Measurements from ENCODE around the gene EPB41L4B. TPM values are rescaled to one million over a fixed set of nuclear protein-coding genes. Genes with fewer than 3 reads are reported as not detected.

The EPB41L4B gene
- total and polyA plus RNA-seq, 4 experiments from 2014 or later = not detected

DNA sequence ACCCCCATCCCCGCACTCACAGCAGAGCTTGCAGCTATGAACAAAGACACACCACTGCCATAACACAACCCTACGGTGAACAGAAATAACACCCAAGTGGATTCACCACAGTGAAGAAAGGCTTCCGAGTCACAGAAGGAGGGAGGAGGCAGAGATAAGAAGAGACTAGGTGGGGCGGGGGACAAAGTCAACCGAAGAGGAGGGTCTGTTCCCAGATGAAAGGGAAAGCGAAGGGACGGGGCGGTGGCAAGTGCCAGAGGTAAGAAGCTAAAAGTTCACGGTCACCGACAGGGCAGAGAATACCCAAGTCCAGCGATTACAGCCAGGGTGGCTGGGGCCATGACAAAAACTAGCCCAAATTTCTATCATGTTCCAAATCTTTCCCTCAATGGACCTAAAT, 21.0 kb downstream of the EPB41L4B start:
- H3K4me1 Mint-ChIP-seq = peaks cover 0 to 5% (median 2%) of the 10 kb centered on the region in 4 donors
- no peak for DNase-seq
- no peaks in the 10 kb centered on the region for H3K9me3 Mint-ChIP-seq
- ChIA-PET POLR2A (ENCODE audit: partially characterized antibody) (no interaction called here), CTCF (ENCODE audit: partially characterized antibody) (no interaction called here)
- H3K27ac Mint-ChIP-seq = no peak overlapping the region
- no peaks in the 10 kb centered on the region for H3K27me3 ChIP-seq (ENCODE audit: insufficient read depth, low read length)
- intact Hi-C loops (cut with micrococcal nuclease) = no loop called here
- no peak overlapping the region for H3K4me3 Mint-ChIP-seq
- no peak overlapping the region for H3K4me3 ChIP-seq (ENCODE audit: low read length in 2 of 2)
- no peak overlapping the region for H3K27ac ChIP-seq (ENCODE audit: low read depth, low read length)
- H3K4me1 ChIP-seq (ENCODE audit: insufficient read depth, low read length) = no peaks in the 10 kb centered on the region
- no peaks in the 10 kb centered on the region for H3K36me3 Mint-ChIP-seq
- H3K36me3 ChIP-seq (ENCODE audit: insufficient read depth, low read length) = no peaks in the 10 kb centered on the region
- no peaks in the 10 kb centered on the region for H3K9me3 ChIP-seq (ENCODE audit: control insufficient read depth in 1 of 2, low read length in 2 of 2)
- H3K27me3 Mint-ChIP-seq = peaks cover 4 to 15% of the 10 kb centered on the region in 2 donors

DNA sequence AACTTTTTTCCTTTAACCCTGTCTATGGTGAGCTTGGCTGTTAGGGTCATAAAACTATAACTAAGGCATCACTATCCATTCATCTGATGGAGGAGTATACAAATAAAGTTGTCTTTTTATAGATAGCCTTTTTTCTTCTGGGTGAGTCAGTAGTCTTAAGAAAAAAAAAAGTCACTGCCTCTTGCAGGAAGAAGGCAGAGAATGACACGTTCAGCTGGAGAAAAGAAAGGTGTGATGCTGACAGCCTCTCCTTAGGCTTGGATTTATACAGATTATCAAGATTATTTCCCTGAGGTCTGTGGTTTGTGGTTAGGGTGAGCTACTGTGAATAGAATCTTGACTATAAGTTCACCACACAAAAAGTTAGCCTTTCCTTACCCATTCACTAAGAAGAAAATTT, 23.0 kb downstream of the EPB41L4B start:
- Mint-ChIP-seq H3K4me3 (no peak overlapping the region), H3K36me3 (no peaks in the 10 kb centered on the region), H3K27me3 (peaks cover 4 to 15% of the 10 kb centered on the region in 2 donors), H3K27ac (no peak overlapping the region), H3K9me3 (no peaks in the 10 kb centered on the region), H3K4me1 (peaks cover 0 to 5% (median 2%) of the 10 kb centered on the region in 4 donors)
- Histone ChIP-seq H3K9me3 (ENCODE audit: control insufficient read depth in 1 of 2, low read length in 2 of 2) (no peaks in the 10 kb centered on the region), H3K4me3 (ENCODE audit: low read length in 2 of 2) (no peak overlapping the region), H3K36me3 (ENCODE audit: insufficient read depth, low read length) (no peaks in the 10 kb centered on the region), H3K27ac (ENCODE audit: low read depth, low read length) (no peak overlapping the region), H3K27me3 (ENCODE audit: insufficient read depth, low read length) (no peaks in the 10 kb centered on the region), H3K4me1 (ENCODE audit: insufficient read depth, low read length) (no peaks in the 10 kb centered on the region)
- CTCF ChIA-PET (ENCODE audit: partially characterized antibody) = interaction anchor here (0.7 kb wide), 1 partner anchor 14 kb away, joined by 3 read pairs; no protein-coding TSS in a partner anchor
- POLR2A ChIA-PET (ENCODE audit: partially characterized antibody) = no interaction called here
- intact Hi-C loops (cut with micrococcal nuclease) = no loop called here
- DNase-seq = no peak

DNA sequence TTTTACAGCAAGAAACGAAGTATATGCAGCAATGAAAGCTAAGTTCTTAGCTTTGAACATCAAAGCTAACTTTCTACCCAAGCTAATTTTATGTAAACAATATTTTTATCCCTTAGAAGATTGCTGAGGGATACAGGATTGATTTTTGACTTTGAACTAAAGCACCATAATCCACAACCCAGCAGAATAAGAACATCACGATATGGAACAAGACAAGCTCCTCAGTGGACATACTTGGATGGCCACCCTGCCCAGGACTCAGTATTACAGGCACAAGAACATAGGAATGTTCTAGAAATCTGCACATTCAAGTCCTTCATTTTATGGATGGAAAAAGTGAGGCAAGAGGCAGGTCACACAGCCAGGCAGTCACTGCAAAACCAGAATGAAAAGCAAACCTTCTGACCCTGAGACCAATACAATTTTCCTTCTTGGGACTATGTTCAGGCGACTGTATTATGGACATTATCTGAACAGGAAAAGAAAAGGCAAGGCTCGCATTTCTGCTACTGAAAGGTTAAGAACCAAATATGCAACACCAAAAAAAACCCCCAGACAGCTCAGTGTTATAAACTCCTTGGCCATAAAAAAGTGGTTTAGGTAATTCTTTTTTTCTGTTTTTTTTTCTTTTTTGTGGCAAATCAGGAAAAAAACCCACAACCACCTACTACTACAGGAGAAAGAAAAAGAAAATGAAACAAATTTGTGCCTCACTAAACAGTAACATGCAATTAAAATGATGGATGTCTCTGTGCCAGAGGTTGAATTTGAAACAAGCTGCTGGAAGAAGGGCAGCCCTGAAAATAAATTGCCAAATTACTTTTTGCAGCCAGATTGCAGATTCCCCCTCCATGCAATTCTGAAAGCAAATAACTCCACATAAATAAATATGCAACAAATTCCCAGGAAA, 25.4 kb downstream of the EPB41L4B start:
- H3K27me3 ChIP-seq (ENCODE audit: insufficient read depth, low read length) = no peaks in the 10 kb centered on the region
- peaks cover 0 to 5% (median 2%) of the 10 kb centered on the region in 4 donors for H3K4me1 Mint-ChIP-seq
- H3K4me3 ChIP-seq (ENCODE audit: low read length in 2 of 2) = no peak overlapping the region
- no peak overlapping the region for H3K4me3 Mint-ChIP-seq
- H3K27ac ChIP-seq (ENCODE audit: low read depth, low read length) = no peak overlapping the region
- H3K36me3 ChIP-seq (ENCODE audit: insufficient read depth, low read length) = no peaks in the 10 kb centered on the region
- no peaks in the 10 kb centered on the region for H3K9me3 Mint-ChIP-seq
- no peak overlapping the region for H3K27ac Mint-ChIP-seq
- intact Hi-C loops (cut with micrococcal nuclease) = no loop called here
- no peak for DNase-seq
- ChIA-PET CTCF (ENCODE audit: partially characterized antibody) (no interaction called here), POLR2A (ENCODE audit: partially characterized antibody) (no interaction called here)
- H3K27me3 Mint-ChIP-seq = peaks cover 5 to 11% of the 10 kb centered on the region in 2 donors
- H3K4me1 ChIP-seq (ENCODE audit: insufficient read depth, low read length) = no peaks in the 10 kb centered on the region
- H3K9me3 ChIP-seq (ENCODE audit: control insufficient read depth in 1 of 2, low read length in 2 of 2) = no peaks in the 10 kb centered on the region
- no peaks in the 10 kb centered on the region for H3K36me3 Mint-ChIP-seq

DNA sequence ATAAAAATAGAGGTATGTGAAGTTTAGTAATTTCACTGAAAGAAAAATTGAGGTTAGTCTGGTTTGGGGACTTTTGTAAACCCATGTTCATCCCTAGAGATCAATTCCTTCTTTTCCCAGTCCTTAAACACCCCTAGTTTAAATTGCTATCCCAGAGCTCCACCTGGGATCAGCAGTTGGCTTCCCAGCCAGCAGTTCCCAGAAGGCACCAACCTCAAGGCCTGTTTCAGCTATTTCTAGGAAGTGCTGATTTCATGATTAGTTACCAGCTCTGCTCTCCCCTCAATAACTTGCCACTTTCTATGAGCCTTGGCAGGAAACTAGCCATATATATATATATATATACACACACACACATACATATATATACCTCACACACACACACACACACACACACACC, 30.5 kb downstream of the EPB41L4B start:
- no peak for DNase-seq
- Mint-ChIP-seq H3K4me3 (no peak overlapping the region), H3K4me1 (peaks cover 0 to under 1% (median 0%) of the 10 kb centered on the region in 4 donors), H3K27me3 (peaks cover 0 to 3% of the 10 kb centered on the region in 2 donors), H3K9me3 (no peaks in the 10 kb centered on the region), H3K27ac (no peak overlapping the region), H3K36me3 (no peaks in the 10 kb centered on the region)
- H3K36me3 ChIP-seq (ENCODE audit: insufficient read depth, low read length) = no peaks in the 10 kb centered on the region
- H3K4me3 ChIP-seq (ENCODE audit: low read length in 2 of 2) = no peak overlapping the region
- CTCF ChIA-PET (ENCODE audit: partially characterized antibody) = no interaction called here
- no peaks in the 10 kb centered on the region for H3K4me1 ChIP-seq (ENCODE audit: insufficient read depth, low read length)
- intact Hi-C loops (cut with micrococcal nuclease) = no loop called here
- no peak overlapping the region for H3K27ac ChIP-seq (ENCODE audit: low read depth, low read length)
- H3K27me3 ChIP-seq (ENCODE audit: insufficient read depth, low read length) = no peaks in the 10 kb centered on the region
- no peaks in the 10 kb centered on the region for H3K9me3 ChIP-seq (ENCODE audit: control insufficient read depth in 1 of 2, low read length in 2 of 2)
- POLR2A ChIA-PET (ENCODE audit: partially characterized antibody) = no interaction called here

DNA sequence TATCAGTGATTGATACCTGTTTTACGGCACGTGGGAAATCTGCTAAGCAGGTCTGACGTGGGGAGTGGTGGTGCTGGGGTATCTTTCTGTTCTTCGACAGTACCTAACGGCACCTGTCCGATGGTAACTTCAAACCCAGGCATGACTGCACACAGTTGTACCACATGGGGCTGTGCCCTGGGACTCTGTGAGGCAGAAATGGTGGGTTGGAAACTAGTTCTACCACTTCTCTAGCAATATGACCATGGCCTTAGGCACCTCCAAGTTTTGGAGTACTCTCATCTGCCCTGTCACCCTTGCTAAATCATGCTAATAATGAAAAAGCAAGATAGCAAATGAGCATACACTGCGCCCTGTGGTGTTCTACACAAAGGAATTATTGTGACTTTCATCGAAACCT, 30.9 kb downstream of the EPB41L4B start:
- Histone ChIP-seq H3K9me3 (ENCODE audit: control insufficient read depth in 1 of 2, low read length in 2 of 2) (no peaks in the 10 kb centered on the region), H3K27ac (ENCODE audit: low read depth, low read length) (no peak overlapping the region), H3K4me3 (ENCODE audit: low read length in 2 of 2) (no peak overlapping the region), H3K27me3 (ENCODE audit: insufficient read depth, low read length) (no peaks in the 10 kb centered on the region), H3K4me1 (ENCODE audit: insufficient read depth, low read length) (no peaks in the 10 kb centered on the region), H3K36me3 (ENCODE audit: insufficient read depth, low read length) (no peaks in the 10 kb centered on the region)
- Mint-ChIP-seq H3K27me3 (peaks cover 0 to 3% of the 10 kb centered on the region in 2 donors), H3K36me3 (no peaks in the 10 kb centered on the region), H3K4me3 (no peak overlapping the region), H3K27ac (no peak overlapping the region), H3K9me3 (no peaks in the 10 kb centered on the region), H3K4me1 (no peaks in the 10 kb centered on the region)
- DNase-seq = no peak
- CTCF ChIA-PET (ENCODE audit: partially characterized antibody) = no interaction called here
- POLR2A ChIA-PET (ENCODE audit: partially characterized antibody) = no interaction called here
- intact Hi-C loops (cut with micrococcal nuclease) = no loop called here

GRCh38 chr9:109289186-109289585, 31.7 kb downstream of the EPB41L4B start:
- Mint-ChIP-seq H3K27me3 (peaks cover 0 to 7% of the 10 kb centered on the region in 2 donors), H3K27ac (no peak overlapping the region), H3K36me3 (no peaks in the 10 kb centered on the region), H3K4me3 (peak overlapping the region in 1 of 8 donors; percentile 5), H3K9me3 (no peaks in the 10 kb centered on the region), H3K4me1 (no peaks in the 10 kb centered on the region)
- CTCF ChIA-PET (ENCODE audit: partially characterized antibody) = no interaction called here
- no peaks in the 10 kb centered on the region for H3K4me1 ChIP-seq (ENCODE audit: insufficient read depth, low read length)
- no peaks in the 10 kb centered on the region for H3K27me3 ChIP-seq (ENCODE audit: insufficient read depth, low read length)
- no peak overlapping the region for H3K27ac ChIP-seq (ENCODE audit: low read depth, low read length)
- intact Hi-C loops (cut with micrococcal nuclease) = no loop called here
- no peaks in the 10 kb centered on the region for H3K9me3 ChIP-seq (ENCODE audit: control insufficient read depth in 1 of 2, low read length in 2 of 2)
- no peaks in the 10 kb centered on the region for H3K36me3 ChIP-seq (ENCODE audit: insufficient read depth, low read length)
- DNase-seq = no peak
- POLR2A ChIA-PET (ENCODE audit: partially characterized antibody) = no interaction called here
- no peak overlapping the region for H3K4me3 ChIP-seq (ENCODE audit: low read length in 2 of 2)

DNA sequence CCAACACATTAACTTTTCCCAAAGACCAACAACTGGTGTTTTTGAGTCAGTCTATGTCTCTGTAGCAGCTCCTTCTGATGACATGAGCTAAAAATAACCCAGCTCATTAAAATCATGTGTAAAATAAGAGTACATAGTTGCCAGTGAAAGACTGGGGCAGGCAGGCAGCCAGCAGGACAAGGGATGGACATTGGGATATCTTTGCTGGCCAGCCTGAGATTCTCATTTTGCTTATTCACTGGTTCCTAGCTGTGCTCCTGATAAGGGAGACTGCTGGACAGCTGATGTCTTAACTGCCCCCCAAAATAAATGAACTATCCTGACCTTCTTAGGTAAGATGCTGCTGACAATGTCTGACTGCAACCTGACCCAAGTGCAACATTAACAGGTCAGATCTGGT, 33.9 kb downstream of the EPB41L4B start:
- Histone ChIP-seq H3K4me3 (ENCODE audit: low read length in 2 of 2) (no peak overlapping the region), H3K27me3 (ENCODE audit: insufficient read depth, low read length) (no peaks in the 10 kb centered on the region), H3K27ac (ENCODE audit: low read depth, low read length) (no peak overlapping the region), H3K4me1 (ENCODE audit: insufficient read depth, low read length) (no peaks in the 10 kb centered on the region), H3K9me3 (ENCODE audit: control insufficient read depth in 1 of 2, low read length in 2 of 2) (no peaks in the 10 kb centered on the region), H3K36me3 (ENCODE audit: insufficient read depth, low read length) (no peaks in the 10 kb centered on the region)
- no peak for DNase-seq
- Mint-ChIP-seq H3K9me3 (no peaks in the 10 kb centered on the region), H3K27ac (no peak overlapping the region), H3K4me3 (no peak overlapping the region), H3K27me3 (peaks cover 8% of the 10 kb centered on the region in 2 donors), H3K36me3 (no peaks in the 10 kb centered on the region), H3K4me1 (no peaks in the 10 kb centered on the region)
- intact Hi-C loops (cut with micrococcal nuclease) = no loop called here
- ChIA-PET CTCF (ENCODE audit: partially characterized antibody) (no interaction called here), POLR2A (ENCODE audit: partially characterized antibody) (no interaction called here)

All from CD4-positive, alpha-beta memory T cell (primary cell).